Activated naive CD8-positive, alpha-beta T cell treated with anti-CD3 and anti-CD28 coated beads for 36 hours (primary cell): ENCODE measurements around the gene CHN1. TPM values are rescaled to one million over a fixed set of nuclear protein-coding genes. Genes with fewer than 3 reads are reported as not detected.

Experiments used
- DNase-seq: peaks from one replicate; pipeline ENCODE4 v3.0.0; 2021
- H3K27ac Mint-ChIP-seq: one replicate; pipeline ENCODE4 v1.8.0; 2022; ENCODE audit warnings: mild to moderate bottlenecking, moderate library complexity, mixed read lengths
- H3K27me3 Mint-ChIP-seq: one replicate; pipeline ENCODE4 v1.8.0; 2022; ENCODE audit warnings: mild to moderate bottlenecking, mixed read lengths
- H3K36me3 Mint-ChIP-seq: one replicate; pipeline ENCODE4 v1.8.0; 2021; ENCODE audit warnings: mild to moderate bottlenecking, mixed read lengths
- H3K4me1 Mint-ChIP-seq: one replicate; pipeline ENCODE4 v1.8.0; 2021; ENCODE audit warnings: mixed read lengths
- H3K4me3 Mint-ChIP-seq: one replicate; pipeline ENCODE4 v1.8.0; 2022; ENCODE audit warnings: mild to moderate bottlenecking, moderate library complexity, mixed read lengths
- H3K9me3 Mint-ChIP-seq: one replicate; pipeline ENCODE4 v1.8.0; 2022; ENCODE audit warnings: mixed read lengths
- total RNA-seq, 2 experiments: library from RNA; stranded (reverse); gene quantifications; one replicate each; pipeline ENCODE4 v1.2.3, GENCODE V29; 2021

CHN1 gene
- total RNA-seq, 2 experiments from 2014 or later, result 17.6 to 18.6 TPM

- no peak overlapping the region for H3K27ac Mint-ChIP-seq
- no peaks in the 10 kb centered on the region for H3K9me3 Mint-ChIP-seq
- H3K4me1 Mint-ChIP-seq, result peaks cover 17% of the 10 kb centered on the region
- DNase-seq, result no peak
- H3K27me3 Mint-ChIP-seq, result peaks cover 3% of the 10 kb centered on the region
- no peaks in the 10 kb centered on the region for H3K36me3 Mint-ChIP-seq
- no peak overlapping the region for H3K4me3 Mint-ChIP-seq
Measured at GRCh38 chr2:174765576-174765975, 239.6 kb downstream of the CHN1 start.

GRCh38 chr2:174764280-174765255 is 240.6 kb downstream of the CHN1 start, which contains the start of gene CHRNA1:
CHRNA1 (minus strand) TSS chr2:174764472; CDS start chr2:174764394, 78 bp downstream.
- Mint-ChIP-seq H3K4me1 (peaks cover 17% of the 10 kb centered on the region), H3K36me3 (no peaks in the 10 kb centered on the region), H3K4me3 (no peak within 1 kb of the TSS), H3K9me3 (no peaks in the 10 kb centered on the region), H3K27ac (no peak within 1 kb of the TSS), H3K27me3 (peaks cover 3% of the 10 kb centered on the region)
- no peak for DNase-seq

GRCh38 chr2:174763780-174764179 is 241.4 kb downstream of the CHN1 start:
- H3K36me3 Mint-ChIP-seq, result no peaks in the 10 kb centered on the region
- H3K27ac Mint-ChIP-seq, result no peak overlapping the region
- H3K4me3 Mint-ChIP-seq, result no peak overlapping the region
- H3K9me3 Mint-ChIP-seq, result no peaks in the 10 kb centered on the region
- peaks cover 3% of the 10 kb centered on the region for H3K27me3 Mint-ChIP-seq
- DNase-seq, result no peak
- H3K4me1 Mint-ChIP-seq, result peaks cover 21% of the 10 kb centered on the region

GRCh38 chr2:174762464-174762863 is 242.7 kb downstream of the CHN1 start:
- Mint-ChIP-seq H3K4me1 (peaks cover 21% of the 10 kb centered on the region), H3K27me3 (peaks cover 3% of the 10 kb centered on the region), H3K4me3 (no peak overlapping the region), H3K9me3 (no peaks in the 10 kb centered on the region), H3K27ac (no peak overlapping the region), H3K36me3 (no peaks in the 10 kb centered on the region)
- no peak for DNase-seq

- no peaks in the 10 kb centered on the region for H3K36me3 Mint-ChIP-seq
- H3K4me1 Mint-ChIP-seq, result peaks cover 21% of the 10 kb centered on the region
- peaks cover 3% of the 10 kb centered on the region for H3K27me3 Mint-ChIP-seq
- H3K27ac Mint-ChIP-seq, result no peak overlapping the region
- DNase-seq, result no peak
- no peaks in the 10 kb centered on the region for H3K9me3 Mint-ChIP-seq
- H3K4me3 Mint-ChIP-seq, result no peak overlapping the region
Measured at GRCh38 chr2:174761837-174762236, 243.3 kb downstream of the CHN1 start.

GRCh38 chr2:174760845-174761473 is 244.2 kb downstream of the CHN1 start:
- Mint-ChIP-seq H3K4me3 (no peak overlapping the region), H3K9me3 (no peaks in the 10 kb centered on the region), H3K4me1 (peaks cover 21% of the 10 kb centered on the region), H3K27me3 (peaks cover 3% of the 10 kb centered on the region), H3K36me3 (no peaks in the 10 kb centered on the region), H3K27ac (no peak overlapping the region)
- DNase-seq, result no peak

GRCh38 chr2:174759381-174760065 is 245.7 kb downstream of the CHN1 start:
- H3K27me3 Mint-ChIP-seq, result peaks cover 3% of the 10 kb centered on the region
- no peak overlapping the region for H3K4me3 Mint-ChIP-seq
- no peak for DNase-seq
- no peak overlapping the region for H3K27ac Mint-ChIP-seq
- no peaks in the 10 kb centered on the region for H3K9me3 Mint-ChIP-seq
- H3K4me1 Mint-ChIP-seq, result peaks cover 17% of the 10 kb centered on the region
- no peaks in the 10 kb centered on the region for H3K36me3 Mint-ChIP-seq

- no peak for DNase-seq
- peaks cover 21% of the 10 kb centered on the region for H3K4me1 Mint-ChIP-seq
- no peaks in the 10 kb centered on the region for H3K9me3 Mint-ChIP-seq
- H3K4me3 Mint-ChIP-seq, result no peak overlapping the region
- H3K27ac Mint-ChIP-seq, result no peak overlapping the region
- no peaks in the 10 kb centered on the region for H3K36me3 Mint-ChIP-seq
- peaks cover 2% of the 10 kb centered on the region for H3K27me3 Mint-ChIP-seq
Measured at GRCh38 chr2:174756743-174757142, 248.4 kb downstream of the CHN1 start.

GRCh38 chr2:174753038-174753633 is 252.0 kb downstream of the CHN1 start:
- Mint-ChIP-seq H3K36me3 (no peaks in the 10 kb centered on the region), H3K4me3 (no peak overlapping the region), H3K27me3 (no peaks in the 10 kb centered on the region), H3K4me1 (peaks cover 35% of the 10 kb centered on the region), H3K27ac (peak overlapping the region; percentile 59), H3K9me3 (no peaks in the 10 kb centered on the region)
- no peak for DNase-seq

- no peaks in the 10 kb centered on the region for H3K27me3 Mint-ChIP-seq
Measured at GRCh38 chr2:174752403-174753037, 252.7 kb downstream of the CHN1 start.

GRCh38 chr2:174750923-174751441 is 254.2 kb downstream of the CHN1 start:
- peak; percentile 59 for DNase-seq
- H3K27ac Mint-ChIP-seq, result peak overlapping the region; percentile 78
- no peaks in the 10 kb centered on the region for H3K27me3 Mint-ChIP-seq
- no peaks in the 10 kb centered on the region for H3K36me3 Mint-ChIP-seq
- no peak overlapping the region for H3K4me3 Mint-ChIP-seq
- H3K9me3 Mint-ChIP-seq, result no peaks in the 10 kb centered on the region
- peaks cover 35% of the 10 kb centered on the region for H3K4me1 Mint-ChIP-seq

More at GRCh38 chr2:174752403-174753037, 252.7 kb downstream of the CHN1 start:
- peak overlapping the region; percentile 59 for H3K27ac Mint-ChIP-seq
- H3K9me3 Mint-ChIP-seq, result no peaks in the 10 kb centered on the region
- no peak overlapping the region for H3K4me3 Mint-ChIP-seq
- no peak for DNase-seq
- peaks cover 35% of the 10 kb centered on the region for H3K4me1 Mint-ChIP-seq
- H3K36me3 Mint-ChIP-seq, result no peaks in the 10 kb centered on the region

- Mint-ChIP-seq H3K4me1 (peaks cover 35% of the 10 kb centered on the region), H3K36me3 (no peaks in the 10 kb centered on the region), H3K27ac (no peak overlapping the region), H3K9me3 (no peaks in the 10 kb centered on the region), H3K27me3 (no peaks in the 10 kb centered on the region), H3K4me3 (no peak overlapping the region)
- DNase-seq, result no peak
Measured at GRCh38 chr2:174749793-174750192, 255.4 kb downstream of the CHN1 start.

GRCh38 chr2:174748948-174749347 is 256.2 kb downstream of the CHN1 start:
- Mint-ChIP-seq H3K27me3 (no peaks in the 10 kb centered on the region), H3K27ac (no peak overlapping the region), H3K4me1 (peaks cover 35% of the 10 kb centered on the region), H3K4me3 (no peak overlapping the region), H3K36me3 (no peaks in the 10 kb centered on the region), H3K9me3 (no peaks in the 10 kb centered on the region)
- peak; percentile 71 for DNase-seq
